Spleen (tissue), 7 donors: ENCODE measurements around the gene ZBTB32.

Experiments
- POLR2A ChIP-seq, 3 donors: fragments of 450-650 bp; IDR thresholded peaks; one replicate each; pipeline ENCODE4 v1.5.1; 2017; ENCODE audit warnings: antibody characterized with exemption in 3 of 3, mild to moderate bottlenecking in 1 of 3
- POLR2AphosphoS5 ChIP-seq, 3 donors: sonication (generic); formaldehyde crosslinking; IDR thresholded peaks; one replicate each; pipeline ENCODE4 v1.5.1; 2017; ENCODE audit warnings: antibody characterized with exemption in 3 of 3
- TF ChIP-seq, protein P1 (sequence below), 11 experiments: fragments of 200-600 bp in 7 of 11; fragments of 450-650 bp in 4 of 11; sonication (generic) in 4 of 11; IDR thresholded peaks in 8 of 11; conservative IDR thresholded peaks in 3 of 11; 1 replicate in 7 of 11; 2 replicates in 4 of 11; pipeline versions ENCODE4 v1.4.0 to v1.8.0; 2016 to 2021; ENCODE audit warnings: antibody characterized with exemption in 11 of 11, inconsistent platforms in 4 of 11, mild to moderate bottlenecking in 1 of 11
- donor health status: DM: no; HTN: no; CAD: no; lungs with moderate emphysema.
- donor health status: DM: no; HTN: no; CAD: no.
- donor health status: DM: no; HTN: no; CAD: no.

DNA sequence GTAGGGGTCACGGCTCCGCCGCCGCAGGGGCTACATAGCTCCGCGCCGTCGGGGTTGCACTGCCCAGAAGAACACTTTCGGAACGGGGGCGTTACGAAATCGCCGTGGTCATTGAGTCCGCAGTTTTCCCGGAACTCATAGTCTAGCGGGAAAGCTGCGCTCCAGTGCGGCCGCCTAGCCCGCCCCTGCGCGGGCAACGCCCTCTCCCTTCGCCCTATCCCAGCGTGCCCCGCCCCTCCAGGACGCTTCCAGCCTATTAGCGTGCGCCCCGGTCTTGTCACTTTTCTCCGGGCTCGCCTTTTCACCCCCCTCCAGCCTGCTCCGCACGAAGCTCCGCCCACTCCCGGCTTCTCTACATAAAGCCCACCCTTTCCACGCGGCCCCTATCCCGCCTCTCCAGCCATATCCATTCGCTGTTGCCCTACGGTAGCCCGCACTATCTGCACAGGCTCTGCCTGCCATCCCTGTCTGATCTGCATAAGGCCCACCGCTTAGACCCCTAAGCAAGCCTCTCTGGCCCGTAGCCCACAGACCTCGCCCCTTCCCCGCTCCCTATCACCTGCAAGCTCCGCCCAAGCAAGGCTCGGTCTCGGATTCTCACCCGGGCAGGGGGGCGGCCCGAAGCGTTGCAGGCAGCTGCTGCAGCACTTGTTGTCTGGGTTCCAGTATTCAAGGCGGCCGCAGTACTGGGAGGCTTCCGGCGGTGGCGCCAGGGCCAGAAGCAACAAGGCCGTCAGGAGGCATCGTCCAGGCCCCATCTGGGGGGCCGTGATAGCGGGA is 36.3 kb downstream of the ZBTB32 start:
- TF ChIP-seq POLR2A (IDR thresholded peaks at IDR 0.05) (peak in 2 of 3 donors; percentile 10 to 35), POLR2AphosphoS5 (IDR thresholded peaks at IDR 0.05) (peak; percentile 82 to 89 (median 88))
- TF ChIP-seq, protein P1, sequence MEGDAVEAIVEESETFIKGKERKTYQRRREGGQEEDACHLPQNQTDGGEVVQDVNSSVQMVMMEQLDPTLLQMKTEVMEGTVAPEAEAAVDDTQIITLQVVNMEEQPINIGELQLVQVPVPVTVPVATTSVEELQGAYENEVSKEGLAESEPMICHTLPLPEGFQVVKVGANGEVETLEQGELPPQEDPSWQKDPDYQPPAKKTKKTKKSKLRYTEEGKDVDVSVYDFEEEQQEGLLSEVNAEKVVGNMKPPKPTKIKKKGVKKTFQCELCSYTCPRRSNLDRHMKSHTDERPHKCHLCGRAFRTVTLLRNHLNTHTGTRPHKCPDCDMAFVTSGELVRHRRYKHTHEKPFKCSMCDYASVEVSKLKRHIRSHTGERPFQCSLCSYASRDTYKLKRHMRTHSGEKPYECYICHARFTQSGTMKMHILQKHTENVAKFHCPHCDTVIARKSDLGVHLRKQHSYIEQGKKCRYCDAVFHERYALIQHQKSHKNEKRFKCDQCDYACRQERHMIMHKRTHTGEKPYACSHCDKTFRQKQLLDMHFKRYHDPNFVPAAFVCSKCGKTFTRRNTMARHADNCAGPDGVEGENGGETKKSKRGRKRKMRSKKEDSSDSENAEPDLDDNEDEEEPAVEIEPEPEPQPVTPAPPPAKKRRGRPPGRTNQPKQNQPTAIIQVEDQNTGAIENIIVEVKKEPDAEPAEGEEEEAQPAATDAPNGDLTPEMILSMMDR (IDR thresholded peaks at IDR 0.05 in 8 of 11, conservative IDR thresholded peaks at IDR 0.05 in 3 of 11) = peak in 7 of 11 experiments; percentile 3 to 42 (median 17)
